Breast epithelium (tissue), 3 donors: ENCODE measurements around the gene ACTR2.
A peak's percentile ranks its signal among the peaks of the same experiment; 100 is the strongest.

Experiments
- POLR2A ChIP-seq: fragments of 450-650 bp; IDR thresholded peaks from one replicate; pipeline ENCODE4 v1.6.1; 2016; ENCODE audit warnings: antibody characterized with exemption, mild to moderate bottlenecking, moderate library complexity
- POLR2AphosphoS5 ChIP-seq, 3 donors: sonication (generic); formaldehyde crosslinking; IDR thresholded peaks; one replicate each; pipeline ENCODE4 v1.6.1; 2017; ENCODE audit warnings: antibody characterized with exemption in 3 of 3
- TF ChIP-seq, protein P1 (sequence below), 3 donors: fragments of 450-650 bp; IDR thresholded peaks; one replicate each; pipeline ENCODE4 v1.5.1; 2016 to 2017; ENCODE audit warnings: antibody characterized with exemption in 3 of 3, mild to moderate bottlenecking in 3 of 3, moderate library complexity in 3 of 3

- TF ChIP-seq POLR2AphosphoS5 (IDR thresholded peaks at IDR 0.05) (peak; percentile 60 to 86 (median 85)), POLR2A (no peak)
- TF ChIP-seq, protein P1, sequence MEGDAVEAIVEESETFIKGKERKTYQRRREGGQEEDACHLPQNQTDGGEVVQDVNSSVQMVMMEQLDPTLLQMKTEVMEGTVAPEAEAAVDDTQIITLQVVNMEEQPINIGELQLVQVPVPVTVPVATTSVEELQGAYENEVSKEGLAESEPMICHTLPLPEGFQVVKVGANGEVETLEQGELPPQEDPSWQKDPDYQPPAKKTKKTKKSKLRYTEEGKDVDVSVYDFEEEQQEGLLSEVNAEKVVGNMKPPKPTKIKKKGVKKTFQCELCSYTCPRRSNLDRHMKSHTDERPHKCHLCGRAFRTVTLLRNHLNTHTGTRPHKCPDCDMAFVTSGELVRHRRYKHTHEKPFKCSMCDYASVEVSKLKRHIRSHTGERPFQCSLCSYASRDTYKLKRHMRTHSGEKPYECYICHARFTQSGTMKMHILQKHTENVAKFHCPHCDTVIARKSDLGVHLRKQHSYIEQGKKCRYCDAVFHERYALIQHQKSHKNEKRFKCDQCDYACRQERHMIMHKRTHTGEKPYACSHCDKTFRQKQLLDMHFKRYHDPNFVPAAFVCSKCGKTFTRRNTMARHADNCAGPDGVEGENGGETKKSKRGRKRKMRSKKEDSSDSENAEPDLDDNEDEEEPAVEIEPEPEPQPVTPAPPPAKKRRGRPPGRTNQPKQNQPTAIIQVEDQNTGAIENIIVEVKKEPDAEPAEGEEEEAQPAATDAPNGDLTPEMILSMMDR (IDR thresholded peaks at IDR 0.05), result no peak
Measured at GRCh38 chr2:65300134-65300760, 72.6 kb downstream of the ACTR2 start.
